Progenitor cell of endocrine pancreas (in vitro differentiated cells): ENCODE measurements around the gene ARAP1. TPM values are rescaled to one million over a fixed set of nuclear protein-coding genes. Genes with fewer than 3 reads are reported as not detected.

Source experiments
- DNase-seq: peaks from one replicate; pipeline ENCODE4 v3.0.0; 2021; ENCODE audit warnings: low spot score; ENCODE audit not compliant: unreplicated experiment
- H3K27ac Mint-ChIP-seq: 2 replicates; pipeline ENCODE4 v1.8.0; 2021; ENCODE audit warnings: mild to moderate bottlenecking, moderate library complexity, mixed read lengths
- H3K27me3 Mint-ChIP-seq: 2 replicates; pipeline ENCODE4 v1.8.0; 2021; ENCODE audit warnings: mixed read lengths
- H3K36me3 Mint-ChIP-seq: 2 replicates; pipeline ENCODE4 v1.8.0; 2022; ENCODE audit warnings: mixed read lengths; ENCODE audit not compliant: insufficient read depth
- H3K4me1 Mint-ChIP-seq: 2 replicates; pipeline ENCODE4 v1.8.0; 2021; ENCODE audit warnings: low read depth, mixed read lengths
- H3K4me3 Mint-ChIP-seq: 2 replicates; pipeline ENCODE4 v1.8.0; 2021; ENCODE audit warnings: low read depth, mild to moderate bottlenecking, moderate library complexity, mixed read lengths
- H3K9me3 Mint-ChIP-seq: 2 replicates; pipeline ENCODE4 v1.8.0; 2021; ENCODE audit warnings: low read depth, mixed read lengths
- total RNA-seq: library from RNA; stranded (reverse); gene quantifications from 2 replicates; pipeline ENCODE4 v1.2.1, GENCODE V29; 2021
- TF ChIP-seq, protein P1 (sequence below): fragments of 200-600 bp; sonication (generic); IDR thresholded peaks from one replicate; pipeline ENCODE4 v1.5.0; 2021; ENCODE audit warnings: antibody characterized with exemption, mild to moderate bottlenecking; ENCODE audit not compliant: unreplicated experiment

Gene ARAP1
- total RNA-seq, 1 donor from 2014 or later: 86.7 TPM

- Mint-ChIP-seq H3K36me3 (no peaks in the 10 kb centered on the region), H3K9me3 (no peaks in the 10 kb centered on the region), H3K4me3 (no peak overlapping the region), H3K27ac (peak overlapping the region; percentile 67), H3K4me1 (peaks cover 20% of the 10 kb centered on the region), H3K27me3 (no peaks in the 10 kb centered on the region)
- DNase-seq: no peak
- TF ChIP-seq, protein P1, sequence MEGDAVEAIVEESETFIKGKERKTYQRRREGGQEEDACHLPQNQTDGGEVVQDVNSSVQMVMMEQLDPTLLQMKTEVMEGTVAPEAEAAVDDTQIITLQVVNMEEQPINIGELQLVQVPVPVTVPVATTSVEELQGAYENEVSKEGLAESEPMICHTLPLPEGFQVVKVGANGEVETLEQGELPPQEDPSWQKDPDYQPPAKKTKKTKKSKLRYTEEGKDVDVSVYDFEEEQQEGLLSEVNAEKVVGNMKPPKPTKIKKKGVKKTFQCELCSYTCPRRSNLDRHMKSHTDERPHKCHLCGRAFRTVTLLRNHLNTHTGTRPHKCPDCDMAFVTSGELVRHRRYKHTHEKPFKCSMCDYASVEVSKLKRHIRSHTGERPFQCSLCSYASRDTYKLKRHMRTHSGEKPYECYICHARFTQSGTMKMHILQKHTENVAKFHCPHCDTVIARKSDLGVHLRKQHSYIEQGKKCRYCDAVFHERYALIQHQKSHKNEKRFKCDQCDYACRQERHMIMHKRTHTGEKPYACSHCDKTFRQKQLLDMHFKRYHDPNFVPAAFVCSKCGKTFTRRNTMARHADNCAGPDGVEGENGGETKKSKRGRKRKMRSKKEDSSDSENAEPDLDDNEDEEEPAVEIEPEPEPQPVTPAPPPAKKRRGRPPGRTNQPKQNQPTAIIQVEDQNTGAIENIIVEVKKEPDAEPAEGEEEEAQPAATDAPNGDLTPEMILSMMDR: peak; percentile 27
Observed at GRCh38 chr11:72764503-72764902, 12.3 kb upstream of the ARAP1 start.

GRCh38 chr11:72763823-72764222, 11.6 kb upstream of the ARAP1 start:
- TF ChIP-seq, protein P1: no peak
- no peak for DNase-seq
- H3K4me1 Mint-ChIP-seq: peaks cover 20% of the 10 kb centered on the region
- no peak overlapping the region for H3K4me3 Mint-ChIP-seq
- peaks cover 2% of the 10 kb centered on the region for H3K36me3 Mint-ChIP-seq
- H3K9me3 Mint-ChIP-seq: no peaks in the 10 kb centered on the region
- H3K27me3 Mint-ChIP-seq: no peaks in the 10 kb centered on the region
- H3K27ac Mint-ChIP-seq: no peak overlapping the region

DNA sequence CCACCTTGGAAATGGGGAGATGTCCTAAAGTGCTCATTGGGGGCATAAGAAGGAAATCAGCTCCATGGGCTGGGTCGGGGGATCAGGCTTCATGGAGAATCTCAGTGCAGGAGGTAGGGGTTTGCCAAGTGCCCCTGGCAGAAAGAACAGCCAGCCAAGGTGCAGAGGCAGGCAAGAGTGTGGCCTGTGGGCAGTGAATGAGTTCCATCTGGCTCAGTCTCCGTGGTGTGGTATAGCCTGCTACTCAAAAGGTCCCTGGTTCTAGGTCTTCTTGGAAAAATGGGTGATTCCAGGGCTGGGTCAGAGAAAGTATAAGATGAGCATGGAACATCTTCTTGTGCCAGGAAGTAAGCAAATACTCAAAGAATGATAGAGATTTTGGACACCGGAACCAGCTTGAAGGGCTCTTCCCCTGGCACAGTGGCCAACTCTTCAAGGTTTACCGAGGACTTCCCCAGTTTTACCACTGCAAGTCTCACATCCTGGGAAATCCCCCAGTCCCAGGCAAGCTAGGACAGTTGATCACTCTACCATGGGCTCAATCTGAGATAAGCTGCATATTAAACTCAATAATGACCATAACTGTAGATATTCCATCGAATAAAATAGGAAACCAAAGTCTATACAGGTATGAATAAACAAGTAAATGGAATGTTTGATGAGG, 10.6 kb upstream of the ARAP1 start:
- Mint-ChIP-seq H3K4me1 (peaks cover 16% of the 10 kb centered on the region), H3K27me3 (no peaks in the 10 kb centered on the region), H3K36me3 (peaks cover 9% of the 10 kb centered on the region), H3K9me3 (no peaks in the 10 kb centered on the region), H3K27ac (no peak overlapping the region), H3K4me3 (no peak overlapping the region)
- no peak for DNase-seq
- TF ChIP-seq, protein P1: no peak

DNA sequence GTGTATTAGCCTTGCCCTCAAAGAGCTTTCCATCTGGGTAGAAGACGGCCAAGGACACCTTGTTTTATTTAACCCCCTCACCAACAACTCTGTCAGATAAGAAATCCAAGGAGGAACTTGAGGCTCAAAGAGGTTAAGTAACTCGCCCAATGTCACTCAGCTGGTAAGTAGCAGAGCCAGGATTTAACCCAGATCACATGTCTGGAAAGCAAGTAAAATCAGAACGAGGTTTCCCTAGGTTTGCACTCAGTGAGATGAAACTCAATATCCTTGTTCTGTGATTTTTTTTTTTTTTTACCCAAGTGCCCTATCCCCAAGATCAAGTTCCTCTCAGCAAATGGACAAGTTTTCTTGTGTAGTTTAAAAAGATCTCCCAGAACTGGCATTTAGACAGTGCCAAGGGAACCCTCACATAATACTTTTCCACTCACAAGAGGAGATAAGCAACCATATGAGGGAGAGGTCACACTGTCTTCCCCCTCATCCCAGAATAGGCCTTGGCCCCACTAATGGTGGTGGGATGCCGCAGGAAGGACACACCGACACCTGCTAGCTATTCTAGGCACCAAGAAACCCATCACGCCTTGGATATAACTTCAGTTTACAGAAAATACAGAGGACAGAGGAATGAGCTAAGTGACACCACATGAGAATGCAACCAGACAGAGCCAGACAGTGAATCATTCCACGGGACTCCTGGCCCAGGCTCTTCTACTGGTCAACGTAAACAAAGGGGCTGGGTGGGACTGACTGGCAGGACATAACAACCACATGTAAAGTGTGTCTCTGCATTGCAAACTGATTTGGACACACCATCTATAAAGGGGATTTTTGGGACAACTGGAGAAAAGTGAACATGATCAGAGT, 8.6 kb upstream of the ARAP1 start:
- Mint-ChIP-seq H3K27ac (no peak overlapping the region), H3K4me1 (peaks cover 9% of the 10 kb centered on the region), H3K4me3 (no peak overlapping the region)

GRCh38 chr11:72759468-72759985, 7.3 kb upstream of the ARAP1 start:
- H3K4me3 Mint-ChIP-seq: no peak overlapping the region
- TF ChIP-seq, protein P1: no peak
- no peaks in the 10 kb centered on the region for H3K9me3 Mint-ChIP-seq
- H3K36me3 Mint-ChIP-seq: peaks cover 23% of the 10 kb centered on the region
- no peaks in the 10 kb centered on the region for H3K27me3 Mint-ChIP-seq
- H3K4me1 Mint-ChIP-seq: peaks cover 7% of the 10 kb centered on the region
- no peak overlapping the region for H3K27ac Mint-ChIP-seq
- no peak for DNase-seq

More for the DNA sequence above, 8.6 kb upstream of the ARAP1 start:
- Mint-ChIP-seq H3K9me3 (no peaks in the 10 kb centered on the region), H3K27me3 (no peaks in the 10 kb centered on the region), H3K36me3 (peaks cover 22% of the 10 kb centered on the region)
- DNase-seq: no peak
- TF ChIP-seq, protein P1: no peak
